Midbrain (tissue), 1 donor: Measurements from ENCODE around the gene EXD3.

Experiments used
- DNase-seq: peaks from one replicate; lab custom pipeline; 2025; lab: John Stamatoyannopoulos, UW

Gene EXD3

GRCh38 chr9:137447722-137448601 is 25.0 kb upstream of the EXD3 start:
- peak; percentile 63 for DNase-seq

DNA sequence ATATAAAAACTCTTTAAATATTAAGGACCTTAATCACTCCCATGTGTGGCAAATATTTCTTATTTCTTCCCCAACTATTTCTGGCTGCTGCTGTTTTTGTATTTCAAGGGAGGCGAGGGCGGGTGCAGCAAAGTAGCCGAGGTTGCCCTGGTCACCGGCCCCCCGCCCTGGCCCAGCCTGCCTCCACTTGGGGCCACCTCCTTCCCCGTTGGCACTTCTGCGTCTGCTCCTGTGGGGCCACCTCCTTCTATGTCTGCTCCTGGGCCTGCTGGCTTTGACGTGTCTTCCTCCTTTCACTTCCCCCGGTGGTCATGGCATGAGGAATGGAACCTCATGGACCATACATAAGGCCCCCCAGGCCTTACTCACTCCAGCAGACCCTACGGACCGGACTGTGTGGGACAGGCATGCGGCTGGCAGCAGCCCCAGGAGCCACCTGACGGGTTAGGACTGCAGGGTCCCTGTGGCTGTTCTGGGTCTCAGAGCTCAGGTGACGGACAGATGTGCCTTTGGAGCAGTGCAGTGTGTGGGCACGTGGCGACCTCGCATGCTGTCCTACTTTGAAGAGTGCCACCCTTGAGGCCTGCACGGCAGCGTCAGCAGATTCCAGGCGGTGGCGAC is 24.0 kb upstream of the EXD3 start:
- DNase-seq, result no peak

GRCh38 chr9:137445930-137446431 is 23.0 kb upstream of the EXD3 start:
- no peak for DNase-seq

GRCh38 chr9:137445275-137445807 is 22.4 kb upstream of the EXD3 start:
- peak; percentile 58 for DNase-seq

- no peak for DNase-seq
Measured at GRCh38 chr9:137444106-137444790, 21.3 kb upstream of the EXD3 start.

- no peak for DNase-seq
Measured at GRCh38 chr9:137441935-137442321, 19.0 kb upstream of the EXD3 start.

DNA sequence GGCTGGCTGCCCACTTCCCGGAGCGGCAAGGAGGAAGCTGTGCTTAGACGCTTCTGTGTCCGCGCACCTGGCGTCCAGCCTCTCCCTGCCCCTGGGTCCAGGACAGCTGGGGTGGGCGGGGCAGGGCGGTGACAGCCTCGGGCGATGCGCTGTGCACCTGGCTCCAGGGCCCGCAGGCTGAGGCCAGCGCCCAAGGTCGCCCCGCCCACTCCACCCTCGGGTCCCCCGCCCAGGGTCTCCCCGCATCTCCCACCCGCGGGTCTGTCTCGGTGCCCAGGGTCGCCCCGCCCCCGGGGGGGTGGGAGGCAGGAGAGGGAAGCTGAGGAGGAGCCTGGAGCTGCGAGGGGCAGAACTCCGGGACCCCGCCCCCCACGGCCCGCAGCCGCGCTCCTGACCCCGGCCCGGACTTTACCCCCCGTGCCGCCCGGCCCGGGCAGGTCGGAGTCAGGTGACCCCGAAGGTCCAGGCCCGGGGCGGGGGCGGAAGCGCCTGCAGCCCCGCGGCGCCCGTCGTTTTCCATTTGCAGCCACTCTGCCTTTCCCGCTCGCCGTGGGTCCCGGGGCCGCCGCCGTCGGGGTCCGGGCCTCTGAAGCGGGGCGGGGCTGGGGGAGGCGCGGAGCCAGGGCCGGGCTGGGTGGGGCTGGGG is 18.4 kb upstream of the EXD3 start, which contains the start of gene ENTPD8:
Gene ENTPD8 (minus strand): TSS at position 69 of the 646 bp plus-strand sequence. CDS start 3,072 bp downstream, outside the sequence.
- no peak for DNase-seq

DNA sequence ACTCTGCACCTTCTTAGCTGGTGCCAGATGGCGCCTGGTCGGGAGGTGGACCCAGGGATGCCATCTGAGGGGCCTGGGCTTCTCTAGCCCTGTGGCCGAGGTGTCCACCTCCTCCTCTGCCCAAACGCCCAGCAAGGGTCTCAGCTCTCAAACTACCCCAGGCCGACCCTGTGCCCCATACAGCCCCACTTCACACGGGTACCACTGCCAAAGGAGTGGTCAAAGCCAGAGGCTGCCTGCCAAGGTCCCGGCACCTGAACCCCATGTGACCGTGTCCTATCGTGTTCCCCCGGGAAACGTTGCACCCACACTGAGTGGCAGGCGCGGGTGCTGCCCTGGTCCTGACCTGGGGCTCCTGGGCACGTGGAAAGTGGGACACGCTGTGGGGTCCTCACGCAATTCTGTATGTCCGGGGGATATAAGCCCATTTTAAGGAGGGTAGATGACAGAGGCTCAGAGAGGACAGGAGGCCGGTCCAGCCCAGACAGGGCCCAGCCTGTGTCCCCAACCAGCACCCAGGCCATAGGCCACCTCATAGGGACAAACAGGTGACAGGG is 16.3 kb upstream of the EXD3 start:
- DNase-seq, result no peak

DNA sequence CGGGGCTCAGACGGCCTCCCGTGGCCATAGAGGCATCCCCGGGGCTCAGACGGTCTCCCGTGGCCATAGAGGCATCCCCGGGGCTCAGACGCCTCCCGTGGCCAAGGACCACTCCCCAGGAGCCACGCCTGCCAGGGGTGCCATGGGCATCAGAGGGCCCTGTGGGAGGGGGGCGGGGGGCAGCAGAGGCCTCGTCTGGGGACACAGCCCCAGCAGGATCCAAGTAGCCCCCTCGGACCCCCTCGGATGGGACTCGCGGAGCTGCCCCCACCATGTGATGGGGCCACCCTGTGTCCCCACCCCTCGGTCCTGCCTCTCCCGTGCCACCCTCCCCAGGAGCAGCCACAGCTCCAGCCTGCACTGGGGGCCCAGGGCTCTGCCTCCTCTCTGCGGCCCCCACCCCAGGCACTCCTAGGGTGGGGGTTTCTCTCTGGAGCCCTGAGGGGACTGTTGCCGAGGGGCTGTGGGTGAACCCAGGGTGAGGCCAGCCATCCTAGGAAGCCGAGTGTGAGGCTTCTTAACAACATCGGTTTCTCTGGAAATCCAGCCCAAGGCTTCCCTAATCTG is 15.7 kb upstream of the EXD3 start:
- no peak for DNase-seq

DNA sequence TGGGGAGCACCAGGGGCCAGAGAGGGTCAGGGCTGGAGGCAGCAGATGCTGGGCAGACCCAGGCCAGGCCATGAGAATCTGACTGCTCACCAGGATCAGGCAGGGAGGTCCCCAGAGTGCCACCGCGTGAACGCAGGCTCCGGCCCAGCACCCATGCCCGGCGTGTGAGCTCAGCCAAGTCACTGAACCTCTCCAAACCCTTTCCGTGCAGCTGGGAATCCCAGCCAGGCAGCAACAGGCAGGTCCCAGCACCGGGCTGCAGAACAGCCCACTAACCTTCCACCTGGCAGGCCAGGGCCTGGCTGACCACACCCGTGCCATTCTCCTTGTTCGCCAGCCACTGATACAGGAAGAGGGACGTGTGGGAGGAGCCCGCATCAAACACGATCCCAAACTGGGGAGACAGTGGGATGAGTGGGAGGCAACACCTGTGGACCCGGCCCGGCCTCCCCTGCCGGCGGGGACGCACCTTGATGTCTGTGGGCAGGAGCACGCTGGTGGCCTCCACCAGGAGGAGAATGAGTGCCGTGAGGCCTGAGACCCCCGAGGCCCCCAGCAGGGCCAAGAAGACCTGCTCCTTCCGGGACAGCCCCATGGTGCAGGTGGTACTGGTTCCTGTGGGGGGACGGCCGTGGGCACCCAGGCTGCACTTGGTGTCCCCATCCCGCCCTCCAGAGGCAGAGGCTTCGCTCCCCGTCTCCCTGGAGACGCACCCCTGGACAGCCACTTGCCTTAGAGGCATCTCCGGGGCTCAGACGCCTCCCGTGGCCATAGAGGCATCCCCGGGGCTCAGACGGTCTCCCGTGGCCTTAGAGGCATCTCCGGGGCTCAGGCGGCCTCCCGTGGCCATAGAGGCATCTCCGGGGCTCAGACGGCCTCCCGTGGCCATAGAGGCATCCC is 15.0 kb upstream of the EXD3 start:
- DNase-seq, result no peak

DNA sequence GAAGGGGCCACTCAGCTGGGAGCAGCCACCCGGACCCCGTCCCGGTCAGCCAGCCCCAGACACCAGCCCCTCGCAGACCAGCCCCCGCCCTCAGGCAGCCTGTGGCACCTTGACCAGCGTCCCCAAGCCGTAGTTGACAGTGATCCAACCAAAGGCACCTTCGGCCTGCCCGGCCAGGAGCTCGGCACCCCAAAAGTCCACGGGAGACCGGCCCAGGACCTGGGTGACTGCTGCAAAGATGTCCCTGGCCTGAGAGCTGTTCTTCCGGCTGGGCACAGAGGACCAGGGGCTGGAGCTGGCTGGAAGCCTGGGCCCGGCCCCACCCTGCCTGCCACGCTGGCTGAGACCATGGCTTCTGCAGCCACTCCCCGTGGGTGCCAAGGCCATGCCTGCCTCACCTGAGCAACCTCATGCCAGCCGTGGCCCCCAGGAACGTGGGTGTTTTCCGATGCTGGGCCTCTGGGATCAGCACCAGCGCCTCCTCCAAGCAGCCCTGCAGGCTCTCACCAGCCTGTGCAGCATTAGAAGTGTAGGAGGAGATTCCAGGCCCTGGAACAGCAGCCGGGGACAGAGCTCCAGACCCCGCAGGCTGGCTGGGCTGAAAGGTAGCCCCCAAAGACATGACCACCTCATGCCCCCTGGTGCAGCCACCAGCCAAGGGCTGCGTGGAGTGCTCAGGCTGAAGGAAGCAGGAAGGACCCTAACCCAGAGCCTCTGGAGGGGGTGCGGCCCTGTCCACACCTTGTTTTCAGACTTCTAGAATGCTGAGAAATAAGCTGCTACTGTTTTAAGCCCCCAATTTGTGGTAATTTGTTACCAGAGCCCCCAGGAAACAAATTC is 14.0 kb upstream of the EXD3 start:
- no peak for DNase-seq

- no peak for DNase-seq
Measured at GRCh38 chr9:137435980-137436760, 13.2 kb upstream of the EXD3 start.

DNA sequence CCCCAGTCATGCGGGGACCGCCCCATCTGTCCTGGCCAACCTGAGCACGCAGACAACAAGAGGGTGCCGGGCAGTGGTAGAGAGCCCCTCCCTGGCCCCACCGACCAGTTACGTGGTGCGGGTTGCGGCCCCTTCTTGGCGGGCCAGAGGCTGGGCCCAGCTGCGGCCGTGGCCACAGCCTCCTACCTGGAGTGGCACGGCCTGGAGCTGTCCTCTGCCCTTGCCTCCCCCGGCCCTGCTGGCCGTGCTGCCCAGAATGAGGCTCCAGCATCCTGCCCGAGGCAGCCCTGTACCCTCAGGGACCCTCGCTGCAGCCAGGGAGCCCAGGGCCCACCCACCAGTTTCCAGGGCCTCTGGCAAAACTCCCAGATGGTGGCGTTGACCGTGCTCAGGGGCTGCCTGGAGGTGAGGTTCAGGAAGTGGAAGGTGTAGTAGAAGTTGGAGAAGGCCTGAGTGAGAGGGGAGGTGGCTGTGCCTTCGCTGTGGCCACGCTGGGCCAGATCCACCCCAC is 12.5 kb upstream of the EXD3 start:
- DNase-seq, result no peak

DNA sequence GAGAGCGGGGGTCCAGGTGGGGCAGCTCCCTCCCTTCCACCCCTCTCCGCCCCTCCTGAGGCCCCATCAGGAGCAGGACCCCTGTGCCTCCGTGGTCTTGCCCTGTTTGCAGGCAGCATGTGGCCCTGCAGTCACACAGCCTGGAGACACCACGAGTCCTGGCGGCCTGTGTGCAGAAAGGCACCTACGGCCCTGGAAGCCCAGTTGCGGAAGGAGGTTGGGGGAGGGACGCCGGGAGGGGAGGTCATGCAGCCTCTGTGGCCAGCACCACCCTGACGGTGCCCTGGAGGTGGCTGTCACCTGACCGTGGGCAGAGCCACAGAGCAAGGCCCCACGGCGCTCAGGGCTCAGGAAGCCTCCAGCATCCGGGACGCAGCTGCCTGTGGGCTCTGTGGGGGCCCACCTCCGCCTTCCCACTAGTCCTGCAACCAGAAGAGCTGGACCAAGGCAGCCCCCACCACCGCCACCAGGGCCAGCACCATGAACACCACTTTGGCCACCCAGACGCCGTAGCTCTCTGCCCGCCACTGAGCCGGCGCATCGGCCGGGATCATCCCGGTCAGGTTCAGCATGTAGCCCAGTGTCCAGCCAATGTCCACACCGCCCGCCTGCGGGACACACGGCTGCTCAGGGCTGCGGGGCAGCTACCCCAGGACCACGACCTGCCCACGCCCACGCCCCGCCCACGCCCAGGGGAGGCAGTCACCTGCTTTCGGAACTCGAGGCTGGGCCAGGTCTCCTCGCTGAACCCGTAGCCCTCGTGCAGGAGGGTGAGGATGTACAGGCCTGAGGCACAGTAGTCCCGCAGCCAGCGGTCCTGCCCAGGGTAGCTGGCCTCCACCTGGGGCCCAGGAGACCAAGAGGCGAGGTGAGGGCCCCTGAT is 11.8 kb upstream of the EXD3 start:
- DNase-seq, result no peak

- DNase-seq, result no peak
Measured at GRCh38 chr9:137433916-137434431, 11.0 kb upstream of the EXD3 start.

DNA sequence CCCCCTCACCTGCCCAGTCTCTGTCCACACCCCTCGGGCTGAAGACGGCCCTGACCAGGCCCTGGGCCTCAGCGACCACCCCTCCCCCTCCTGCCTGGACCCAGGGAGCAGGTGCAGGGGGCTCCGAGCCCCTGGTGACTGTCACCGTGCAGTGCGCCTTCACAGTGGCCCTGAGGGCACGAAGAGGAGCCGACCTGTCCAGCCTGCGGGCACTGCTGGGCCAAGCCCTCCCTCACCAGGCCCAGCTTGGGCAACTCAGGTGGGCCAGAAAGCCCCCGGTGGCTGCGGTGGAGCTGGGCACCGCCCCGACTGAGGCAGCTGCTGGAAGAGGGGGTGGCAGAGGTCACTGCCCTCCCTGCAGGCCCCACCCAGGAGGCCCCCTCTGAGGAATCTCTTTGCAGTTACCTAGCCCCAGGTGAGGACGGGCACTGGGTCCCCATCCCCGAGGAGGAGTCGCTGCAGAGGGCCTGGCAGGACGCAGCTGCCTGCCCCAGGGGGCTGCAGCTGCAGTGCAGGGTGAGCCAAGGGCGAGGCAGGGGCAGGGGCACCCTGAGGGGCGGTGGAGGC is 10.5 kb upstream of the EXD3 start:
- DNase-seq, result no peak
